Neuronal stem cell (in vitro differentiated cells): Measurements from ENCODE around the gene PDE9A.
A peak's percentile ranks its signal among the peaks of the same experiment; 100 is the strongest.

Experiments used
- DNase-seq: peaks from one replicate; pipeline ENCODE4 v3.0.0-alpha.2; 2013; ENCODE audit warnings: low spot score
- H2AFZ ChIP-seq: one replicate; pipeline ENCODE4 v1.6.1; 2013; ENCODE audit warnings: mild to moderate bottlenecking, low read length, inconsistent platforms
- H2AK5ac ChIP-seq: 2 replicates; pipeline ENCODE4 v1.6.1; 2013; ENCODE audit warnings: low read depth, mild to moderate bottlenecking, inconsistent platforms, low read length, moderate library complexity, mixed read lengths
- H2BK120ac ChIP-seq: 2 replicates; pipeline ENCODE4 v1.6.1; 2013; ENCODE audit warnings: low read depth, mild to moderate bottlenecking, inconsistent platforms, low read length, moderate library complexity, mixed read lengths
- H2BK12ac ChIP-seq: one replicate; pipeline ENCODE4 v1.6.1; 2013; ENCODE audit warnings: low read length, inconsistent platforms
- H2BK15ac ChIP-seq: 2 replicates; pipeline ENCODE4 v1.6.1; 2013; ENCODE audit warnings: mild to moderate bottlenecking, low read length, inconsistent platforms, mixed read lengths
- H2BK5ac ChIP-seq: one replicate; pipeline ENCODE4 v1.6.1; 2013; ENCODE audit warnings: inconsistent platforms, mild to moderate bottlenecking, low read length, moderate library complexity
- H3K14ac ChIP-seq: one replicate; pipeline ENCODE4 v1.6.1; 2013; ENCODE audit warnings: low read length, inconsistent platforms
- H3K18ac ChIP-seq: 2 replicates; pipeline ENCODE4 v1.6.1; 2013; ENCODE audit warnings: low read length, inconsistent platforms
- H3K23ac ChIP-seq: 2 replicates; pipeline ENCODE4 v1.6.1; 2013; ENCODE audit warnings: low read depth, mild to moderate bottlenecking, mixed read lengths, low read length, inconsistent platforms; ENCODE audit not compliant: poor library complexity
- H3K27ac ChIP-seq: replicated peaks from 3 replicates; pipeline ENCODE4 v1.5.1; 2013; ENCODE audit warnings: low read length, inconsistent platforms
- H3K27me3 ChIP-seq, 3 experiments: 2 replicates each; pipeline ENCODE4 v1.6.1; 2013; ENCODE audit warnings: low read length in 3 of 3, mild to moderate bottlenecking in 2 of 3, inconsistent platforms in 1 of 3, low read depth in 1 of 3, mixed read lengths in 1 of 3, moderate library complexity in 1 of 3; ENCODE audit not compliant: control insufficient read depth in 3 of 3, insufficient read depth in 3 of 3
- H3K36me3 ChIP-seq, 2 donors: replicated peaks in 1 of 2; 2 replicates each; pipeline ENCODE4 v1.6.1; 2013; ENCODE audit warnings: low read length in 2 of 2; ENCODE audit not compliant: control insufficient read depth in 2 of 2, insufficient read depth in 2 of 2
- H3K4ac ChIP-seq: 2 replicates; pipeline ENCODE4 v1.6.1; 2013; ENCODE audit warnings: inconsistent platforms, mild to moderate bottlenecking, low read length, moderate library complexity
- H3K4me1 ChIP-seq, 2 donors: 1 replicate in 1 of 2; 2 replicates in 1 of 2; pipeline ENCODE4 v1.6.1; 2013; ENCODE audit warnings: low read length in 2 of 2, low read depth in 1 of 2; ENCODE audit not compliant: control insufficient read depth in 2 of 2, insufficient read depth in 1 of 2
- H3K4me2 ChIP-seq: one replicate; pipeline ENCODE4 v1.6.1; 2013; ENCODE audit warnings: mild to moderate bottlenecking, low read length, inconsistent platforms; ENCODE audit not compliant: insufficient read depth, poor library complexity, severe bottlenecking
- H3K4me3 ChIP-seq, 2 donors: 2 replicates each; pipeline ENCODE4 v1.5.1; 2013; ENCODE audit warnings: low read length in 2 of 2, mild to moderate bottlenecking in 2 of 2, inconsistent platforms in 1 of 2, moderate library complexity in 1 of 2
- H3K79me1 ChIP-seq: one replicate; pipeline ENCODE4 v1.6.1; 2013; ENCODE audit warnings: low read depth, mild to moderate bottlenecking, inconsistent platforms, low read length, moderate library complexity
- H3K9ac ChIP-seq: one replicate; pipeline ENCODE4 v1.6.1; 2013; ENCODE audit warnings: mild to moderate bottlenecking, low read depth, low read length, inconsistent platforms; ENCODE audit not compliant: poor library complexity
- H3K9me3 ChIP-seq, 2 donors: replicated peaks in 1 of 2; 2 replicates each; pipeline versions ENCODE3 to v1.6.1; 2013; ENCODE audit warnings: low read length in 2 of 2, mild to moderate bottlenecking in 2 of 2, inconsistent platforms in 1 of 2, low read depth in 1 of 2, mixed read lengths in 1 of 2, moderate library complexity in 1 of 2; ENCODE audit not compliant: control insufficient read depth in 2 of 2, insufficient read depth in 1 of 2
- H4K8ac ChIP-seq: one replicate; pipeline ENCODE4 v1.6.1; 2013; ENCODE audit warnings: low read depth, mild to moderate bottlenecking, inconsistent platforms, low read length, moderate library complexity
- H4K91ac ChIP-seq: one replicate; pipeline ENCODE4 v1.6.1; 2013; ENCODE audit warnings: low read length, low read depth, mild to moderate bottlenecking, inconsistent platforms; ENCODE audit not compliant: poor library complexity
- WGBS, 2 donors: extraction: QIAGEN DNeasy Blood & Tissue Kit; methylation state at CpG; one replicate each; pipeline ENCODE4 v1.1.7; 2013; ENCODE audit warnings: missing lambda C conversion rate in 2 of 2, mixed read lengths in 1 of 2; ENCODE audit not compliant: insufficient read length in 2 of 2, insufficient replicate concordance in 1 of 2; ENCODE audit errors: extremely low coverage in 2 of 2; 5-methylcytosine and 5-hydroxymethylcytosine counted together

PDE9A gene

GRCh38 chr21:42744520-42745445, 91.4 kb downstream of the PDE9A start:
- Histone ChIP-seq H2AFZ (no peak overlapping the region), H2BK5ac (no peak overlapping the region), H4K8ac (no peak overlapping the region), H3K9ac (no peak overlapping the region), H3K14ac (no peak overlapping the region), H3K79me1 (no peaks in the 10 kb centered on the region), H3K4me2 (no peak overlapping the region), H3K4me1 (peaks cover 9 to 18% of the 10 kb centered on the region in 2 donors), H3K4ac (no peak overlapping the region), H3K23ac (no peak overlapping the region), H2BK12ac (no peak overlapping the region), H3K9me3 (no peaks in the 10 kb centered on the region), H2AK5ac (no peak overlapping the region), H3K27me3 (no peaks in the 10 kb centered on the region), H3K27ac (no peak overlapping the region), H3K36me3 (peaks cover 9 to 36% of the 10 kb centered on the region in 2 donors), H2BK15ac (no peak overlapping the region), H2BK120ac (no peak overlapping the region), H3K18ac (no peak overlapping the region), H4K91ac (no peak overlapping the region), H3K4me3 (no peak overlapping the region)
- no peak for DNase-seq
- WGBS, 2 donors = no CpG with 5 or more reads among the region's 30 CpGs

- no peak for DNase-seq
These were observed 92.3 kb downstream of the PDE9A start for GRCh38 chr21:42745511-42746239.

GRCh38 chr21:42746240-42746592, 92.8 kb downstream of the PDE9A start:
- H3K79me1 ChIP-seq = no peaks in the 10 kb centered on the region
- peaks cover 7 to 34% of the 10 kb centered on the region in 2 donors for H3K36me3 ChIP-seq
- H3K4me3 ChIP-seq = no peak overlapping the region
- no peak overlapping the region for H2AFZ ChIP-seq
- no peak overlapping the region for H2BK12ac ChIP-seq
- H3K4me1 ChIP-seq = peaks cover 14 to 18% of the 10 kb centered on the region in 2 donors
- H3K23ac ChIP-seq = no peak overlapping the region
- H3K14ac ChIP-seq = no peak overlapping the region
- H3K27ac ChIP-seq = no peak overlapping the region
- no CpG with 5 or more reads among the region's 7 CpGs for WGBS, 2 donors
- no peak overlapping the region for H3K18ac ChIP-seq
- H3K4ac ChIP-seq = no peak overlapping the region
- no peak overlapping the region for H4K91ac ChIP-seq
- no peak overlapping the region for H2BK5ac ChIP-seq
- no peak overlapping the region for H4K8ac ChIP-seq
- no peaks in the 10 kb centered on the region for H3K9me3 ChIP-seq
- no peak for DNase-seq
- H3K27me3 ChIP-seq = no peaks in the 10 kb centered on the region
- H2AK5ac ChIP-seq = no peak overlapping the region
- no peak overlapping the region for H2BK15ac ChIP-seq
- H2BK120ac ChIP-seq = no peak overlapping the region
- H3K9ac ChIP-seq = no peak overlapping the region
- no peak overlapping the region for H3K4me2 ChIP-seq

More at GRCh38 chr21:42745511-42746239, 92.3 kb downstream of the PDE9A start:
- Histone ChIP-seq H3K4me2 (no peak overlapping the region), H3K9me3 (no peaks in the 10 kb centered on the region), H2BK5ac (no peak overlapping the region), H3K4me3 (no peak overlapping the region), H2BK15ac (no peak overlapping the region), H3K14ac (no peak overlapping the region), H3K18ac (peak overlapping the region; percentile 58), H2BK120ac (no peak overlapping the region), H3K23ac (no peak overlapping the region), H3K4ac (no peak overlapping the region), H3K9ac (no peak overlapping the region), H3K36me3 (peaks cover 9 to 36% of the 10 kb centered on the region in 2 donors), H4K8ac (no peak overlapping the region), H3K4me1 (peaks cover 10 to 18% of the 10 kb centered on the region in 2 donors), H3K27ac (no peak overlapping the region), H3K27me3 (no peaks in the 10 kb centered on the region), H2BK12ac (no peak overlapping the region), H4K91ac (no peak overlapping the region), H3K79me1 (no peaks in the 10 kb centered on the region), H2AK5ac (no peak overlapping the region), H2AFZ (no peak overlapping the region)
- WGBS, 2 donors = no CpG with 5 or more reads among the region's 22 CpGs
